H9 (cell line): ENCODE data around the gene AFMID. TPM values are rescaled to one million over a fixed set of nuclear protein-coding genes. Genes with fewer than 3 reads are reported as not detected.

Experiments
- DNase-seq: peaks from one replicate; pipeline ENCODE4 v3.0.0-alpha.2; 2017
- H2AFZ ChIP-seq: one replicate; pipeline ENCODE4 v1.6.1; 2013; ENCODE audit warnings: mild to moderate bottlenecking, low read length, control low read depth, moderate library complexity
- H2AK5ac ChIP-seq: 2 replicates; pipeline ENCODE4 v1.6.1; 2013; ENCODE audit warnings: low read length, control low read depth, mixed read lengths; ENCODE audit not compliant: insufficient read length
- H2BK120ac ChIP-seq: one replicate; pipeline ENCODE4 v1.6.1; 2013; ENCODE audit warnings: low read depth, mild to moderate bottlenecking, low read length, control low read depth, inconsistent platforms; ENCODE audit not compliant: poor library complexity, severe bottlenecking
- H2BK12ac ChIP-seq: 2 replicates; pipeline ENCODE4 v1.6.1; 2013; ENCODE audit warnings: low read length, control low read depth, mixed read lengths, low read depth; ENCODE audit not compliant: insufficient read length
- H2BK15ac ChIP-seq: 2 replicates; pipeline ENCODE4 v1.6.1; 2013; ENCODE audit warnings: low read depth, low read length, control low read depth
- H2BK20ac ChIP-seq: one replicate; pipeline ENCODE4 v1.6.1; 2013; ENCODE audit warnings: low read depth, mild to moderate bottlenecking, low read length, control low read depth, inconsistent platforms; ENCODE audit not compliant: poor library complexity, severe bottlenecking
- H2BK5ac ChIP-seq: 2 replicates; pipeline ENCODE4 v1.6.1; 2013; ENCODE audit warnings: low read length, control low read depth, mixed read lengths; ENCODE audit not compliant: insufficient read length
- H3K14ac ChIP-seq: 2 replicates; pipeline ENCODE4 v1.6.1; 2013; ENCODE audit warnings: low read length, control low read depth; ENCODE audit not compliant: insufficient read depth
- H3K18ac ChIP-seq: 2 replicates; pipeline ENCODE4 v1.6.1; 2013; ENCODE audit warnings: low read depth, mild to moderate bottlenecking, mixed read lengths, low read length, control low read depth; ENCODE audit not compliant: insufficient read length
- H3K23ac ChIP-seq: 2 replicates; pipeline ENCODE4 v1.6.1; 2013; ENCODE audit warnings: low read length, control low read depth, mixed read lengths, low read depth; ENCODE audit not compliant: insufficient read length
- H3K23me2 ChIP-seq: 2 replicates; pipeline ENCODE4 v1.6.1; 2013; ENCODE audit warnings: low read depth, mild to moderate bottlenecking, mixed read lengths, low read length, control low read depth; ENCODE audit not compliant: insufficient read length, poor library complexity, severe bottlenecking
- H3K27ac ChIP-seq: 2 replicates; pipeline ENCODE4 v1.5.1; 2013; ENCODE audit warnings: low read length, control low read depth, mixed read lengths, low read depth; ENCODE audit not compliant: insufficient read length
- H3K27me3 ChIP-seq: 2 replicates; pipeline ENCODE4 v1.6.1; 2013; ENCODE audit warnings: low read length, control low read depth, inconsistent platforms; ENCODE audit not compliant: insufficient read depth
- H3K4ac ChIP-seq: 2 replicates; pipeline ENCODE4 v1.6.1; 2013; ENCODE audit warnings: low read depth, mild to moderate bottlenecking, control low read depth, inconsistent platforms, low read length, moderate library complexity
- H3K4me1 ChIP-seq: 2 replicates; pipeline ENCODE4 v1.6.1; 2013; ENCODE audit warnings: low read length, control low read depth, inconsistent platforms; ENCODE audit not compliant: insufficient read depth
- H3K4me2 ChIP-seq: 2 replicates; pipeline ENCODE4 v1.6.1; 2013; ENCODE audit warnings: low read length, control low read depth, mixed read lengths; ENCODE audit not compliant: insufficient read length, insufficient read depth
- H3K56ac ChIP-seq: 2 replicates; pipeline ENCODE4 v1.6.1; 2013; ENCODE audit warnings: low read depth, mild to moderate bottlenecking, mixed read lengths, low read length, control low read depth; ENCODE audit not compliant: insufficient read length
- H3K79me1 ChIP-seq: 2 replicates; pipeline ENCODE4 v1.6.1; 2013; ENCODE audit warnings: low read depth, mild to moderate bottlenecking, moderate library complexity, low read length, control low read depth, inconsistent platforms; ENCODE audit not compliant: insufficient read depth, poor library complexity, severe bottlenecking
- H3K79me2 ChIP-seq: 2 replicates; pipeline ENCODE4 v1.6.1; 2013; ENCODE audit warnings: low read length, control low read depth, inconsistent platforms; ENCODE audit not compliant: insufficient read depth
- H3K9ac ChIP-seq: 2 replicates; pipeline ENCODE4 v1.6.1; 2013; ENCODE audit warnings: low read length, control low read depth, mixed read lengths; ENCODE audit not compliant: insufficient read length; ENCODE audit errors: extremely low read depth
- H3K9me3 ChIP-seq: one replicate; pipeline ENCODE4 v1.6.1; 2013; ENCODE audit warnings: low read depth, low read length, inconsistent platforms; ENCODE audit not compliant: control insufficient read depth
- H3T11ph ChIP-seq: one replicate; pipeline ENCODE4 v1.6.1; 2013; ENCODE audit warnings: mild to moderate bottlenecking, low read length, control low read depth, inconsistent platforms
- H4K20me1 ChIP-seq: one replicate; pipeline ENCODE4 v1.6.1; 2013; ENCODE audit not compliant: control insufficient read depth, insufficient read length, insufficient read depth
- H4K5ac ChIP-seq: 2 replicates; pipeline ENCODE4 v1.6.1; 2013; ENCODE audit warnings: low read depth, mild to moderate bottlenecking, mixed read lengths, low read length, control low read depth; ENCODE audit not compliant: insufficient read length
- H4K8ac ChIP-seq: replicated peaks from 2 replicates; pipeline ENCODE4 v1.6.1; 2013; ENCODE audit warnings: low read length, control low read depth, mixed read lengths, low read depth; ENCODE audit not compliant: insufficient read length
- H4K91ac ChIP-seq: 2 replicates; pipeline ENCODE4 v1.6.1; 2013; ENCODE audit warnings: low read depth, mild to moderate bottlenecking, moderate library complexity, mixed read lengths, low read length, control low read depth; ENCODE audit not compliant: insufficient read length
- H3K27ac Mint-ChIP-seq, 3 experiments: 2 replicates in 2 of 3; 3 replicates in 1 of 3; pipeline ENCODE4 v1.8.0; 2020 to 2021; ENCODE audit warnings: mixed read lengths in 3 of 3, mild to moderate bottlenecking in 1 of 3, moderate library complexity in 1 of 3
- H3K27me3 Mint-ChIP-seq: 2 replicates; pipeline ENCODE4 v1.8.0; 2021; ENCODE audit warnings: low read depth, mild to moderate bottlenecking, moderate library complexity, mixed read lengths
- H3K36me3 Mint-ChIP-seq, 3 experiments: 2 replicates in 2 of 3; 3 replicates in 1 of 3; pipeline ENCODE4 v1.8.0; 2020 to 2021; ENCODE audit warnings: low read depth in 3 of 3, mixed read lengths in 3 of 3; ENCODE audit not compliant: insufficient read depth in 1 of 3
- H3K4me1 Mint-ChIP-seq, 2 experiments: 2 replicates each; pipeline ENCODE4 v1.8.0; 2020; ENCODE audit warnings: mixed read lengths in 2 of 2
- H3K4me3 Mint-ChIP-seq, 2 experiments: 2 replicates in 1 of 2; 3 replicates in 1 of 2; pipeline ENCODE4 v1.8.0; 2020 to 2021; ENCODE audit warnings: mild to moderate bottlenecking in 2 of 2, mixed read lengths in 2 of 2, moderate library complexity in 1 of 2
- H3K9me3 Mint-ChIP-seq, 2 experiments: 2 replicates in 1 of 2; 3 replicates in 1 of 2; pipeline ENCODE4 v1.8.0; 2020; ENCODE audit warnings: mild to moderate bottlenecking in 2 of 2, mixed read lengths in 2 of 2, moderate library complexity in 1 of 2
- CTCF ChIP-seq: fragments of 200-600 bp; sonication (generic); conservative IDR thresholded peaks from 3 replicates; pipeline ENCODE4 v1.8.0; 2021; ENCODE audit warnings: antibody characterized with exemption, mild to moderate bottlenecking
- WGBS: extraction: QIAGEN DNeasy Blood & Tissue Kit; methylation state at CpG from one replicate; pipeline ENCODE4 v1.1.7; 2013; ENCODE audit warnings: missing lambda C conversion rate, low lambda C conversion rate, mixed read lengths; ENCODE audit not compliant: insufficient read length; ENCODE audit errors: extremely low coverage; 5-methylcytosine and 5-hydroxymethylcytosine counted together
- total RNA-seq: library from RNA; stranded (reverse); gene quantifications from 2 replicates; pipeline ENCODE4 v1.2.1, GENCODE V29; 2021

The AFMID gene
- total RNA-seq, 1 experiment from 2014 or later: 64.1 TPM

- H2BK20ac ChIP-seq: no peak overlapping the region
- H3K79me2 ChIP-seq: no peaks in the 10 kb centered on the region
- H2AFZ ChIP-seq: no peak overlapping the region
- H3T11ph ChIP-seq: no peak overlapping the region
- H3K27ac ChIP-seq: no peak overlapping the region
- H4K5ac ChIP-seq: no peak overlapping the region
- H2BK5ac ChIP-seq: no peak overlapping the region
- no peak overlapping the region for H4K91ac ChIP-seq
- no peak overlapping the region for H3K56ac ChIP-seq
- no peak for DNase-seq
- no peak overlapping the region for H3K9ac ChIP-seq
- H3K23me2 ChIP-seq: no peaks in the 10 kb centered on the region
- no peak overlapping the region for H2BK12ac ChIP-seq
- H2BK120ac ChIP-seq: no peak overlapping the region
- no peaks in the 10 kb centered on the region for H3K27me3 ChIP-seq
- no peaks in the 10 kb centered on the region; a peak in 1 of 5 replicates for H3K9me3 Mint-ChIP-seq
- H3K79me1 ChIP-seq: no peaks in the 10 kb centered on the region
- H3K4ac ChIP-seq: no peak overlapping the region
- no peaks in the 10 kb centered on the region for H4K20me1 ChIP-seq
- H3K14ac ChIP-seq: no peak overlapping the region
- no peak overlapping the region for H2AK5ac ChIP-seq
- peaks cover 4% of the 10 kb centered on the region for H3K27me3 Mint-ChIP-seq
- no peak overlapping the region for H3K23ac ChIP-seq
- no peak overlapping the region for H3K18ac ChIP-seq
- no peak overlapping the region for H3K27ac Mint-ChIP-seq
- H3K36me3 Mint-ChIP-seq: no peaks in the 10 kb centered on the region
- no peak overlapping the region for H3K4me2 ChIP-seq
- H3K9me3 ChIP-seq: no peaks in the 10 kb centered on the region
- H3K4me3 Mint-ChIP-seq: no peak overlapping the region; a peak in 1 of 5 replicates
- H3K4me1 Mint-ChIP-seq: peaks cover 3 to 27% of the 10 kb centered on the region in 2 experiments
- no CpG with 5 or more reads among the region's 20 CpGs for WGBS
- TF ChIP-seq CTCF: no peak
- H4K8ac ChIP-seq: no peak overlapping the region
- peaks cover 3% of the 10 kb centered on the region; the same call in 1 of the 2 replicates for H3K4me1 ChIP-seq
- H2BK15ac ChIP-seq: 0 out of 2 replicates have a peak overlapping the region, but pooled peaks have one; percentile 15
Observed at GRCh38 chr17:78141437-78142118, 45.6 kb upstream of the AFMID start.
